DND-41 (cell line): ENCODE results near the gene CD300LG.

Experiments used
- EZH2 ChIP-seq: IDR thresholded peaks from 3 replicates; pipeline ENCODE4 v1.6.1; 2012; ENCODE audit warnings: borderline replicate concordance, low read depth, mild to moderate bottlenecking, moderate library complexity, low read length, inconsistent platforms; ENCODE audit not compliant: severe bottlenecking
- TF ChIP-seq, protein P1 (sequence below): IDR thresholded peaks from 2 replicates; pipeline ENCODE4 v1.5.1; 2012; ENCODE audit warnings: borderline replicate concordance, low read length, moderate library complexity, mild to moderate bottlenecking; ENCODE audit not compliant: poor library complexity, severe bottlenecking; ENCODE audit errors: extremely low read depth

DNA sequence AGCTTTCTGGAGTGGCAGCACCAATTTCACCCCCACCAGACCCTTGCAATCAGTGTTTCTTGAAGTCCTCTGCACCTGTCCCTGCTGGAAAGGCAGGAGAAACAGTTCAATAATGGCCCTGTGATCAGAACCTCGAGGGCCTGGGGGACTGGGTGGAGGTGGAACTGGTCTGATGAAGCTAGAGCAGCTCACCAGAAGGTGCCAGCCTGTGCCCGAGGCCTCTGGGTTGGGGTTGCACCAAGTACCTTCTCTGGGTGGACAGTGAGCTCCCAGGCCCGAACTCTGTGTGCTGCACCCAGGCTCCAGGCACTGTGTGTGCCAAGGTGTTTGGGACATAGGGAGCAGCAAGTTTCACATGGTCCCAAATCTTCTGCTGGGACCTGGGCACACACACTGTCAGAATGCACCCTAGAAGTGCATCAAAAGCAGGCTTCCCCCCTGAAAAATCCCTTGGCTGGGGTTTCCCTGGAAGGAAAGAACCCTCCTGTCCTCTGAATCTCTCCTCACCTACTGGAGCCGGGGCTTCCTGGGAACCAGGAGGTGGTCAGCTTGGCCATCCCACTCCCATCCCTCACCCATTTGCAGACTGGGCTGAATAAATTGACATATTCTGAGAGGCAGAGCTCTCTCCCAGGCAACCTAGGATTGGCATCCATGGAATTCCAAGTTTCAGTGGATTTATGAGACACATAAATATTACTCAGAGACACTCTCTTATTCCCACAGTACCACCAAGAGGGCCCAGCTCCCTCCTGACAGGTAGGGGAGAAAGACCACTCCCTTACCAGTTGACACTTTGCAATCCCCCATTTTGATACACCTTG, 17.4 kb downstream of the CD300LG start:
- TF ChIP-seq, protein P1, sequence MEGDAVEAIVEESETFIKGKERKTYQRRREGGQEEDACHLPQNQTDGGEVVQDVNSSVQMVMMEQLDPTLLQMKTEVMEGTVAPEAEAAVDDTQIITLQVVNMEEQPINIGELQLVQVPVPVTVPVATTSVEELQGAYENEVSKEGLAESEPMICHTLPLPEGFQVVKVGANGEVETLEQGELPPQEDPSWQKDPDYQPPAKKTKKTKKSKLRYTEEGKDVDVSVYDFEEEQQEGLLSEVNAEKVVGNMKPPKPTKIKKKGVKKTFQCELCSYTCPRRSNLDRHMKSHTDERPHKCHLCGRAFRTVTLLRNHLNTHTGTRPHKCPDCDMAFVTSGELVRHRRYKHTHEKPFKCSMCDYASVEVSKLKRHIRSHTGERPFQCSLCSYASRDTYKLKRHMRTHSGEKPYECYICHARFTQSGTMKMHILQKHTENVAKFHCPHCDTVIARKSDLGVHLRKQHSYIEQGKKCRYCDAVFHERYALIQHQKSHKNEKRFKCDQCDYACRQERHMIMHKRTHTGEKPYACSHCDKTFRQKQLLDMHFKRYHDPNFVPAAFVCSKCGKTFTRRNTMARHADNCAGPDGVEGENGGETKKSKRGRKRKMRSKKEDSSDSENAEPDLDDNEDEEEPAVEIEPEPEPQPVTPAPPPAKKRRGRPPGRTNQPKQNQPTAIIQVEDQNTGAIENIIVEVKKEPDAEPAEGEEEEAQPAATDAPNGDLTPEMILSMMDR, result no peak
- no peak for TF ChIP-seq EZH2
